Urinary bladder (tissue), 4 donors: Measurements from ENCODE around the gene NAALADL2. TPM values are rescaled to one million over a fixed set of nuclear protein-coding genes. Genes with fewer than 3 reads are reported as not detected.

Experiments used
- DNase-seq: peaks from one replicate; pipeline ENCODE4 v3.0.0-alpha.2; 2015; ENCODE audit errors: extremely low spot score
- H3K27ac ChIP-seq: one replicate; pipeline ENCODE4 v1.5.1; 2013; ENCODE audit warnings: low read depth, mild to moderate bottlenecking, moderate library complexity
- H3K36me3 ChIP-seq: one replicate; pipeline ENCODE4 v1.6.1; 2013; ENCODE audit warnings: mild to moderate bottlenecking, moderate library complexity; ENCODE audit not compliant: insufficient read depth
- H3K4me1 ChIP-seq: one replicate; pipeline ENCODE4 v1.6.1; 2013; ENCODE audit warnings: mild to moderate bottlenecking, moderate library complexity; ENCODE audit not compliant: insufficient read depth
- H3K4me3 ChIP-seq: one replicate; pipeline ENCODE4 v1.5.1; 2013; ENCODE audit warnings: low read depth, low read length
- WGBS: extraction: QIAGEN DNeasy Blood & Tissue Kit; methylation state at CpG from one replicate; pipeline ENCODE4 v1.1.7; 2013; 5-methylcytosine and 5-hydroxymethylcytosine counted together
- polyA plus RNA-seq: library from polyadenylated mRNA; stranded (reverse); fragments of 200-250 nt; gene quantifications from one replicate; pipeline ENCODE4 v1.2.3, GENCODE V29; 2013
- total RNA-seq: library from RNA; depleted of rRNA; stranded (reverse); fragments of >200 nt; gene quantifications from one replicate; pipeline ENCODE4 v1.2.3, GENCODE V29; 2014
- donor health status: healthy with polysubstance abuse.
- donor health status: healthy.

Gene NAALADL2
- total and polyA plus RNA-seq, 2 donors: 4.2 to 77.5 TPM

- Histone ChIP-seq H3K4me1 (no peaks in the 10 kb centered on the region), H3K36me3 (no peaks in the 10 kb centered on the region), H3K27ac (no peak overlapping the region), H3K4me3 (no peak overlapping the region)
- 80% methylated on average over 4 of the region's 4 CpGs for WGBS
- no peak for DNase-seq
These were observed 77.5 kb downstream of the NAALADL2 start for GRCh38 chr3:174936590-174936989.

- no peaks in the 10 kb centered on the region for H3K4me1 ChIP-seq
- H3K36me3 ChIP-seq: no peaks in the 10 kb centered on the region
- no peak overlapping the region for H3K4me3 ChIP-seq
- no peak for DNase-seq
- no peak overlapping the region for H3K27ac ChIP-seq
These were observed 78.3 kb downstream of the NAALADL2 start for GRCh38 chr3:174937478-174937877.

DNA sequence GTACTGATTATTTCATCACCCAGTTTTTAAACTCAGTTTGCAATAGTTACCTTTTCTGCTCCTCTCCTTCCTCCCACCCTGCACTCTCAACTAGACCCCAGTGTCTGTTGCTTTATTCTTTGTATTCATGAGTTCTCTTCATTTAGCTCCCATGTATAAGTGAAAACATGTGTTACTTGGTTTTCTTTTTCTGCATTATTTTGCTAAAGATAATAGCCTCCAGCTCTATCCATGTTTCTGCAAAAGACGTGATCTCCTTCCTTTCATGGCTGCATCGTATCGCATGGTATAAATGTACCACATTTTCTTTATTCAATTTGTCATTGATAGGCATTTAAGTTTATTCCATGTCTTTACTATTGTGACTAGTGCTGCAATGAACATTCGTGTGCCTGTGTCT, 79.0 kb downstream of the NAALADL2 start:
- DNase-seq: no peak
- H3K36me3 ChIP-seq: no peaks in the 10 kb centered on the region
- H3K4me1 ChIP-seq: no peaks in the 10 kb centered on the region
- H3K4me3 ChIP-seq: no peak overlapping the region
- 90% methylated on average over 4 of the region's 4 CpGs for WGBS
- no peak overlapping the region for H3K27ac ChIP-seq

DNA sequence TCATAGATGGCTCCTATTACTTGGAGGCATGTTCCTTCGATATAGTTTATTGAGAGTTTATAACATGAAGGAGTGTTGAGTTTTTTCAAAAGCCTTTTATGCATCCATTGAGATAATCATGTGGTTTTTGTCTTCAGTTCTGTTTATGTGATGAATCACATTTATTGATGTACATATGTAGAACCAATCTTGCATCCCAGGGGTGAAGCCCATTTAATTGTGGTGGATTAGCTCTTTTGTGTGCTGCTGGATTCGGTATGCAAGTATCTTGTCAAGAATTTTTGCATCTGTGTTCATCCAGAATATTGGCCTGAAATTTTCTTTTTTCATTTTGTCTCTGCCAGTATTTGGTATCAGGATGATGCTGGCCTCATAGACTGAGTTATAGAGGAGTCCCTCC, 81.0 kb downstream of the NAALADL2 start:
- 89% methylated on average over 2 of the region's 2 CpGs for WGBS
- no peaks in the 10 kb centered on the region for H3K36me3 ChIP-seq
- no peak overlapping the region for H3K4me3 ChIP-seq
- no peaks in the 10 kb centered on the region for H3K4me1 ChIP-seq
- no peak for DNase-seq
- H3K27ac ChIP-seq: no peak overlapping the region

GRCh38 chr3:174945276-174945675, 86.1 kb downstream of the NAALADL2 start:
- DNase-seq: no peak
- Histone ChIP-seq H3K4me3 (no peak overlapping the region), H3K27ac (no peak overlapping the region), H3K4me1 (no peaks in the 10 kb centered on the region), H3K36me3 (no peaks in the 10 kb centered on the region)
- 81% methylated on average over 2 of the region's 2 CpGs for whole genome bisulfite sequencing

DNA sequence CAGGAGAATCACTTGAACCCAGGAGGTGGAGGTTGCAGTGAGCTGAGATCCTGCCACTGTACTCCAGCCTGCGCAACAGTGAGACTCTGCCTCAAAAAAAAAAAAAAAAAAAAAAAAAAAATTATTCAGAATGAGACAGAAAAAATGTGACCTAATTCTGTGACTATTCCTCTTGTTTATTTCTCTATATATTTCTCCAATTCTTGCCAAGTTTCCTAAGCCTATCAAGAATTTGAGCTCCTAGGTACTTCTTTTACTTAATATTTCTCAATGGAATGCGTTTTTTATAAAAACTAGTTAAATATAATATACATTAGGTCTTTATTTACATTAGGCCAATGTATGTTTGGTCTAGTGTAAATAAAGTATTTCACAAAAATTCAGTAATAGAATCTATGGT, 86.8 kb downstream of the NAALADL2 start:
- Histone ChIP-seq H3K4me3 (no peak overlapping the region), H3K4me1 (no peaks in the 10 kb centered on the region), H3K27ac (no peak overlapping the region), H3K36me3 (no peaks in the 10 kb centered on the region)
- no peak for DNase-seq
- WGBS: 91% methylated on average over 2 of the region's 2 CpGs

- no peak overlapping the region for H3K4me3 ChIP-seq
- no peaks in the 10 kb centered on the region for H3K36me3 ChIP-seq
- H3K27ac ChIP-seq: no peak overlapping the region
- DNase-seq: no peak
- no peaks in the 10 kb centered on the region for H3K4me1 ChIP-seq
- WGBS: 46% methylated on average over 2 of the region's 2 CpGs
These were observed 90.4 kb downstream of the NAALADL2 start for GRCh38 chr3:174949523-174949922.

- H3K4me1 ChIP-seq: no peaks in the 10 kb centered on the region
- H3K36me3 ChIP-seq: no peaks in the 10 kb centered on the region
- 78% methylated on average over 3 of the region's 3 CpGs for WGBS
- DNase-seq: no peak
- H3K27ac ChIP-seq: no peak overlapping the region
- no peak overlapping the region for H3K4me3 ChIP-seq
These were observed 91.9 kb downstream of the NAALADL2 start for GRCh38 chr3:174951034-174951433.

GRCh38 chr3:174951498-174952005, 92.4 kb downstream of the NAALADL2 start:
- DNase-seq: no peak
- Histone ChIP-seq H3K4me1 (no peaks in the 10 kb centered on the region), H3K27ac (no peak overlapping the region), H3K4me3 (no peak overlapping the region), H3K36me3 (no peaks in the 10 kb centered on the region)
- 97% methylated on average over 2 of the region's 2 CpGs for whole genome bisulfite sequencing

- WGBS: 44% methylated on average over 1 of the region's 1 CpG
- DNase-seq: no peak
- Histone ChIP-seq H3K4me3 (no peak overlapping the region), H3K36me3 (no peaks in the 10 kb centered on the region), H3K4me1 (peaks cover 2% of the 10 kb centered on the region), H3K27ac (no peak overlapping the region)
These were observed 93.9 kb downstream of the NAALADL2 start for GRCh38 chr3:174953068-174953467.

GRCh38 chr3:174955513-174956016, 96.4 kb downstream of the NAALADL2 start:
- no peak overlapping the region for H3K4me3 ChIP-seq
- no peaks in the 10 kb centered on the region for H3K36me3 ChIP-seq
- DNase-seq: no peak
- H3K4me1 ChIP-seq: peaks cover 2% of the 10 kb centered on the region
- H3K27ac ChIP-seq: no peak overlapping the region
- WGBS: 75% methylated on average over 2 of the region's 2 CpGs

GRCh38 chr3:174957081-174957480, 97.9 kb downstream of the NAALADL2 start:
- H3K4me3 ChIP-seq: no peak overlapping the region
- H3K27ac ChIP-seq: no peak overlapping the region
- H3K4me1 ChIP-seq: peaks cover 2% of the 10 kb centered on the region
- whole genome bisulfite sequencing: 65% methylated on average over 2 of the region's 2 CpGs
- DNase-seq: no peak
- no peaks in the 10 kb centered on the region for H3K36me3 ChIP-seq

- no peak overlapping the region for H3K4me3 ChIP-seq
- no peak for DNase-seq
- no peak overlapping the region for H3K27ac ChIP-seq
- H3K4me1 ChIP-seq: peaks cover 2% of the 10 kb centered on the region
- no peaks in the 10 kb centered on the region for H3K36me3 ChIP-seq
These were observed 98.4 kb downstream of the NAALADL2 start for GRCh38 chr3:174957551-174958001.

- no peak overlapping the region for H3K27ac ChIP-seq
- H3K36me3 ChIP-seq: no peaks in the 10 kb centered on the region
- peaks cover 2% of the 10 kb centered on the region for H3K4me1 ChIP-seq
- 54% methylated on average over 5 of the region's 5 CpGs for WGBS
- DNase-seq: no peak
- no peak overlapping the region for H3K4me3 ChIP-seq
These were observed 99.7 kb downstream of the NAALADL2 start for GRCh38 chr3:174958671-174959328.
